ENCODE results near the gene BCAR1.

DNA sequence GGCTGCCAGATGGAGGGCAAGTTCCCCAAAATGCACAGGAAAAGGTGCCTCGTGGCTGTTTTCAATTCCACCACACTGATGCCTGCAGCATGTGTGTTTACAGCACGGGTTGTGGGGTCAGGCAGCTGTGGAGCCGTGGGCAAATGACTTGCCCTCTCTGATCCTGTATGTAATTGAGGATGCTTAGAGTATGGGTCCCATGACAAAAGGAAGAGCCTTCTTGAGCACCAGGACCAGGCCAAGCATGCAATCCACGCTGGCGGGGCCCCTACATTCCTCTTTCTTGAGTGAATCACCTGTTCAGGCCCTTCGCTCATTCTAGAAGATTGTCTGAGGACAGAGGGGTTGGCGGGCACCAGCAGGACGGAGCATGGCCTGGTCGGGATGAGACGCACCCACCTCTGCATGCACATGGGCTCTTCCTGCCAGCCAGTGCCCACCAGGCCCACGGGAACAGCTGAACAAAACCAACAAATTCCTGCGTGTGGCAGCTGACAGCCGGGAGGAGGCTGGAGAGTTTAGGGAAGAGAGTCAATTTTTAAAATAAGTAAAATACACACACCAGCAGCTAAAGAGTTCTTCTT lies 43.1 kb downstream of the BCAR1 start:
- TF ChIP-seq POLR2AphosphoS5 (IDR thresholded peaks at IDR 0.05; ENCODE audit: low read depth, low read length) (no peak), POLR2A (IDR thresholded peaks at IDR 0.05; ENCODE audit: low read depth, low read length) (no peak), TAF1 (IDR thresholded peaks at IDR 0.05; ENCODE audit: low read depth, low read length) (no peak)
